NCI-H146 treated with DMSO at 0.1 percent for 48 hours (cell line): ENCODE data around the gene ZNF544.

Experiments used
- DNase-seq: peaks from one replicate; lab custom pipeline; 2025; ENCODE audit not compliant: unreplicated experiment; lab: John Stamatoyannopoulos, UW

The ZNF544 gene

GRCh38 chr19:58228585-58229254, at the start of gene ZNF544:
ZNF544 (plus strand) TSS chr19:58228914; CDS start chr19:58244024, 15,110 bp downstream.
- DNase-seq = peak; percentile 74

DNA sequence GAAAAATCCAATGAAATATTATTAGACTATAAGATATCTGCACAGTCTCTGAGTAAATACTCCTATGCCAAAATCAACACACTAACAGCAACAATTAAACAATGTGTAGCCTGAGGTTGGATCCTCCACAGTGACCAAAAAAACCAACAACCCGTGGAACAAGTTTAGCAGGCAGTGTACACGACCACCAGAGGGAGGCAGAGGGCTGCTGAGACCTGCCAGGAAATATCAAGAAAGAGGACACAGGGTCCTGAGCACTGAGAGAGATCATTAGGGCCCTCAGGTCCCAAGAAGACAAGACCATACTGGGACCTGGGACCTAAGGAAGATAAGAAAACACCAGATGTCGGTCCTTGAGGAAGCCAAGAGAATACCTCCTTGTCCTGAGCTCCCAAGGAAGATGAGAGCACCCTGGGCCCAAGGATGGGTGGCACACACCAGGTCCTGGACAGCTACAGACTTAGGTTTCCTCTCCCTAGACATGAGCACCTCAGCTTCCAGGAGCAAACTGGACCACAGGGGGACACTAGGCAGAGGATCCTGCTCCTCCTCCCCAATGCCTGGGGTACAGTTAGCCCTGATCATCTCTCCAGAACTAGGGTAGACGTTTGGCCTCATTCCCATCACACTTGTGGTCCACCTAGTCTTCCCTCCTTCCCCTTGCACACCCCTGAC, 46.7 kb upstream of the ZNF544 start:
- DNase-seq = peak; percentile 25

- DNase-seq = no peak
Measured at GRCh38 chr19:58182577-58182988, 46.1 kb upstream of the ZNF544 start.

GRCh38 chr19:58182989-58183816, 45.5 kb upstream of the ZNF544 start, which contains the start of gene ZNF274:
ZNF274 (plus strand) TSS chr19:58183061; CDS start chr19:58183966, 905 bp downstream.
- peak; percentile 85 for DNase-seq

DNA sequence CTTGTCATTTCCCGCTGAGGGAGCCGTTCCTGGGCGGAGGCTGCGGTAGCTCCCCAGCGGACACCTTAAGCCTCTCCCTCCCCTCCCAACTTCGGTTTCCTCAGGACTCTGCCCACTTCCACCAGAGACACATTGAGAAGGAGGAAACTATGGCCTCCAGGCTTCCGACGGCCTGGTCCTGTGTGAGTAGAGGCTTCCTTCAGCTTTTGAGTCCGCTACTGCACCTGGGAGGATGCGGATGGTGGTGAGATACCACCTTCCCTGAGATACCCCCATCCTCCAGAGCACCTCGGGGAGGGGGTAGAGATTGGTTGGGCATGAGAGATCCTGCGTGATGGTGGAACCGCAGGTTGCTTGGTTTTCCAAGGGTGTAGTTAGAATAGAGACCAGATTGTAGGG, 44.9 kb upstream of the ZNF544 start:
- DNase-seq = no peak

DNA sequence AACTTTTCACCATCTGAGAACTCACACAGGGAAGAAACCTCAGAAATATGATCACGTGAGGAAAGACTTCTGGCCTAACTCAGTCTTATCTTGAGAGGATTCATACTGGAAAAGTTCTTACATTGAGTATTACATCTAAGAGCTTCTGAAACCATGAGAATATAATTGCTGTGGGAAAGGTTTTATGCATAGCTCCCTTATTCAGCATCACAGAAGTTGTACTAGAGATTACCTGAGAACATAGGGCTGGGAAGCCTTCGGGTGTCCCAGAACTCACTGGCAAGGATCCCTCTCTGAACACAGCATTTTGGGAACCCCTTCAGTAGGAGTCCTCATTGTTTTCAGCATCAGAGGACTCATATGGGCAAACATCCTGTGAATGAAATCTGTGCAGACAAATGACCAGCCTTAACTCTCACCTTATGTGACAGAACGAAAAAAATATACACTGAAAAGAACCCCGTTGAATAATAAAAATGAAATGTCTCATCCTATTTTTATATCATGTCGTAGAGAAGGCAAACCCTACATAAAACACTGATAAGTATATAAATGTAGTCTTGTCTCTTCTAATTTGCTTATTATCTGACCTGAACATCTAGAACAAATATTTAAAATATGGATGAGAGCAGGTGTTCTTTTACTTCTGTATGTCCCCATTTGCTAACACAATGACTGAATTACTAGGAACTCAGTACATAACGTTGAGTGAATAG, 31.7 kb upstream of the ZNF544 start:
- DNase-seq = no peak

DNA sequence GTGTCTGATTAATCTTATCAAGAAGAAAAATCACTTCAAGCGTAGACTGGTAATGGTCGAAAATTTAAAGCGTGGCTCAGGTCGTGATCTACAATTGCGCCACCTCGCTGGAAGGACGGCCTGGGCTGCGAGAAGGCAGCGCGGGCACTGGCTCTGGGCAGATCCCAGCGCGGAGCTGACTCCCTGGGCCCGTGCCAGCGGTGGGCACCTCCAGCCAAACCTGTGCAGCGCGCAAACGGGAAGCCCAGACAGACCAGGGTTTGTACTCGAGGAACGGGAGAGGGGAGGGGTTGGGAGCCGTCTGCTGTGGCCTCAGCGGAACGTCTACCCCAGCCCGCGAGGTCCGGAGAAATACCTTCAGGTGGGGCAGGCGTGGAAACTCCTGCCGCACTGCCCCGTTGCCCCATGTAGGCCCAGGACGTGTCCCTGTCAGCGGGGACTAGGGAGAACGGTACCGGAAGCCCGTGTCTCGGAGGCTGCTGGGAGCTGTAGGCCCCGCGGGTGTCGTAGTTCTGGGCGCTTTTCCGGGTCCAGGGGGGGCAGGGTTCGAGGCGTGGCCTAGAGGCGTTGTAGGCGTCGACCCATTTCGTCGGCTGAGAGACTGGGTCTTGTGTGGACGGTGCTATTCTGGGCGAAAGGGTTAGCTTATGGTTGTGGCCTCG, 24.8 kb upstream of the ZNF544 start:
- no peak for DNase-seq

DNA sequence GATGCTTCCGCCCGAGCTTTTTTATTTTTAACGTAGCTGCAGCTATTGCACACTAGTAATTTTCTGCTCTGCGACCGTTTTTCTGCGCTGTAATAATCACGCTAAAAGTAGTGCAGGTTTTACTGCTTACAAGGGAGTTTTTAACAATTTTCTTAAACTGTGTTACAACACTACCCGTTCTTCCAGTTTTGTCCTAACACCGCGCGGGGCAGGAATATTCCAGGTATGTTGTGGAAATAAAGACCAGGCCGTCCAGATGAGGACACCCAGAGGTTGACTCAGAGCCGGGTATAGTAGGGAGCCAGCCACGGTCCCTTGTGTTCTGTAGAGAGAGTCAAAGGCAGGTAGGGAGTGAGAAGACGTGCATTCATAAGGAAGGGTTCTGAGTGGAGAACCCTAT, 24.1 kb upstream of the ZNF544 start:
- no peak for DNase-seq

- DNase-seq = no peak
Measured at GRCh38 chr19:58209577-58209976, 19.1 kb upstream of the ZNF544 start.

DNA sequence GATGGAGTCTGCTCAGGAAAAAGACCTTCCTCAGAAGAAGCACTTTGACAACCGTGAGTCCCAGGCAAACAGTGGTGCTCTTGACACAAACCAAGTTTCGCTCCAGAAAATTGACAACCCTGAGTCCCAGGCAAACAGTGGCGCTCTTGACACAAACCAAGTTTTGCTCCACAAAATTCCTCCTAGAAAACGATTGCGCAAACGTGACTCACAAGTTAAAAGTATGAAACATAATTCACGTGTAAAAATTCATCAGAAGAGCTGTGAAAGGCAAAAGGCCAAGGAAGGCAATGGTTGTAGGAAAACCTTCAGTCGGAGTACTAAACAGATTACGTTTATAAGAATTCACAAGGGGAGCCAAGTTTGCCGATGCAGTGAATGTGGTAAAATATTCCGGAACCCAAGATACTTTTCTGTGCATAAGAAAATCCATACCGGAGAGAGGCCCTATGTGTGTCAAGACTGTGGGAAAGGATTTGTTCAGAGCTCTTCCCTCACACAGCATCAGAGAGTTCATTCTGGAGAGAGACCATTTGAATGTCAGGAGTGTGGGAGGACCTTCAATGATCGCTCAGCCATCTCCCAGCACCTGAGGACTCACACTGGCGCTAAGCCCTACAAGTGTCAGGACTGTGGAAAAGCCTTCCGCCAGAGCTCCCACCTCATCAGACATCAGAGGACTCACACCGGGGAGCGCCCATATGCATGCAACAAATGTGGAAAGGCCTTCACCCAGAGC, 16.2 kb upstream of the ZNF544 start:
- no peak for DNase-seq

GRCh38 chr19:58213075-58213369, 15.7 kb upstream of the ZNF544 start:
- no peak for DNase-seq

- no peak for DNase-seq
Measured at GRCh38 chr19:58217069-58217481, 11.6 kb upstream of the ZNF544 start.

GRCh38 chr19:58217607-58218391, 10.9 kb upstream of the ZNF544 start:
- DNase-seq = no peak

DNA sequence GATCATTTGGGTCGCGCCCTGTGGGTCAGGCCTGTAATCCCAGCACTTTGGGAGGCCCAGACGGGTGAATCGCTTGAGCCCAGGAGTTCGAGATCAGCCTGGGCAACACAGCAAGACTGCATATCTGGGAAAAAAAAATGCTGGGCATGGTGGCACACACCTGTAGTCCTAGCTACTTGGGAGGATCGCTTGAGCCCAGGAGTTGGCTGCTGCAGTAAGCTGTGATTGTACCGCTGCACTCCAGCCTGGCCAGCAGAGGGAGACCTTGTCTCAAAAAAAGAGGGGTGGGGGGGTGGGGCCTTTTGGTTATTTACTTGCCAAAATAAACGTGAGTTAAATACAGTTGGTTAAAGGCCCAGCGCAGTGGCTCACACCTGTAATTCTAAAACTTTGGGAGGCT, 9.8 kb upstream of the ZNF544 start:
- DNase-seq = no peak

DNA sequence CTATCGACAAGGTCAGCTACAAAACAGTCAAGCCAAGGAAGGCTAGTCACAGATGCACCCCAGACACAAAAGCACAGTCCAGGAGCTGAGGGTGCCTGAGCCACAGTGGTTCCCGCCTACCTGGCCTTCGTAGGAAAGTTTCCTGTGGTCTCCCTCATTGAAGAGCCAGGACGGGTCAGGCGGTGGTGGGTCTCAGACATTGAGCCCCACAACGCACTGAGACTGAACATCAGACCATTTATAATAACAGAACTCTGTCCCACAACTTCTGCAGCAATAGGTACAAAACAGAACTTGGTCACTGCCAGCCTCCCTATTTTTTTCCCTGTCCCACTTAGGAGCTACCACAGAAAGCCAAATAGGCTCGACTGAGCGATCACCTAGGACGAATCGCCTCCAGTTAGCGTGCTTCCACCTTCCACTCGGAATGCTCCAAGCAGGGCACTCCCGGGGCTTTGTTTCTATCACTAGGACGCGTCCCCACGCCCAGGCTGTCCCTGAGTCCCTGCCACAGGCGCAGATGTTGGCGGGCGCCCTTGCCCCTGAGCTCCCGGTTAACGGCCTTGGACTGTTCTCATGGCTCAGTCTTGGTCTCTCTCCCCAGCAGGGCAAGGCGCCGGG, 640 bp upstream of the ZNF544 start:
- DNase-seq = peak; percentile 67

DNA sequence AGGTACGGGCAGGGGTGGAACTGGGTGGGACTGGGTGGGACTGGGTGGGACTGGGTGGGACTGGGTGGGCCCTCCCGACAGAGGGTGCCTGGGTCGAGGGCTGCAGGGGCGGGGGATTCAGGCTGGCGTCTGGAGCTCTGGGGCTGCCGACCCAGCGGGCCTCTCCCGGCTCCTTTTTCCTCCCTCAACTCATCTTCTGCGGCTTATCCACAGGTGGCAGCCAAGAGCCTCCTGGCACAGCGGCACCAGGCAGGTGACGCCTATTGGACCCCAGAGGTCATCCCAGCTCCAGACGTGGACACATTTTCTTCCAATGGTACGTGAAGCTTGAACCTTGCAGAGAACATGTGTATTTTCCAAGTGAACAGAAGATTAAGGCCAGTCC, 533 bp downstream of the ZNF544 start:
- DNase-seq = peak; percentile 29

DNA sequence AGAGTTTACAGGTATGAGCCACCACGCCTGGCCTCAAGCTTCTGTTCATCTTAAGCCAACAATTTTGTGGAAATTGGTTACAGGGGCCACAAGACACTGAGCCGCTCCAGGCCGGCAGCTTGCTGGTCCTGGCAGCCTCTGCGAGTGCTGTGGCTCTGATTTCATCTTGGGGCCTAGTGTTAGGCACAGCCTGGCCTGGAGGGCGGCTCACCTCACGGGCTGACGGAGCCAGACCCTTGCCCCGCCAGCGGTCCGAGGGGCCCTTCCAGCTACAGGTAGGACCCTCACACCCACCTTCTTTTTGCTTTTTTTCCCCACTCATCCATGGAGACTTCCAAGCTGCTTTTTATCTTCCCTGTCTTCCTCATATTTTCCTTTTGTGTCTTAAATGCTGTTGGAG, 8.6 kb downstream of the ZNF544 start:
- no peak for DNase-seq

DNA sequence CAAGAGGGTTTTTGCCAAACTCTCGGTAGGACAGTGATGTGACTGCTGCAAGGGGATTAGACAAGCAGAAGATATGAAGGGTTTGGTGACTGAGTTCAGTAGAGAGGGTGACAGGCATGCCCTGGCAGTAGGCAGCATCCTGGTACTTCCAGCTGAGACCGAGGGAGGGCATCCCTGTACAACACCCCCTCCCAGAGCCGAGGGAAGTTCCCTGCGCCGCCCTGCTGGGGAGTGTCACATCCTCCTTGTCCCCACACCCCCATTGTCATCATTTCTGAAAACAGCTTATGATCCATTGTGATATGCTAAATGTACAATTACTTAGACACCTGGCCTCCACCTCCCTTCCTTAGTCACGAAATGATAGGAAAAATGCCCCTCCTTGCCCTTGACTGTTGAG, 14.6 kb downstream of the ZNF544 start:
- no peak for DNase-seq

GRCh38 chr19:58248886-58249285, 20.2 kb downstream of the ZNF544 start:
- no peak for DNase-seq
